Fibroblast of lung (primary cell): ENCODE data around the gene ABHD6.

Experiments
- CTCF ChIP-seq, 2 donors: IDR thresholded peaks in 1 of 2; conservative IDR thresholded peaks in 1 of 2; 1 replicate in 1 of 2; 2 replicates in 1 of 2; pipeline ENCODE4 v1.5.1; 2011 to 2012; ENCODE audit warnings: low read length in 2 of 2, control low read depth in 1 of 2, inconsistent platforms in 1 of 2, low read depth in 1 of 2, mild to moderate bottlenecking in 1 of 2
- EZH2 ChIP-seq: IDR thresholded peaks from 2 replicates; pipeline ENCODE4 v1.5.1; 2012; ENCODE audit warnings: low read length, control low read depth, mild to moderate bottlenecking; ENCODE audit errors: missing control alignments

GRCh38 chr3:58234516-58234931 is 3.1 kb upstream of the ABHD6 start:
- no peak for TF ChIP-seq CTCF (conservative IDR thresholded peaks at IDR 0.05 in 1 of 2, IDR thresholded peaks at IDR 0.05 in 1 of 2; ENCODE audit: low read depth in 1 of 2, low read length in 2 of 2)
- no peak for TF ChIP-seq EZH2
